Activated naive CD8-positive, alpha-beta T cell treated with anti-CD3 and anti-CD28 coated beads, Interleukin-2, amount 50 U/mL, for 16 hours (primary cell): ENCODE data around the gene RHBDF2.
"Not testable (repeated sequence)": the region's sequence is repeated elsewhere in the genome, so short reads cannot be mapped to it uniquely, and the experiment has no call there.

Experiments used
- DNase-seq: peaks from one replicate; pipeline ENCODE4 v3.0.0-alpha.2; 2020; ENCODE audit warnings: low read depth, low spot score

The RHBDF2 gene

DNA sequence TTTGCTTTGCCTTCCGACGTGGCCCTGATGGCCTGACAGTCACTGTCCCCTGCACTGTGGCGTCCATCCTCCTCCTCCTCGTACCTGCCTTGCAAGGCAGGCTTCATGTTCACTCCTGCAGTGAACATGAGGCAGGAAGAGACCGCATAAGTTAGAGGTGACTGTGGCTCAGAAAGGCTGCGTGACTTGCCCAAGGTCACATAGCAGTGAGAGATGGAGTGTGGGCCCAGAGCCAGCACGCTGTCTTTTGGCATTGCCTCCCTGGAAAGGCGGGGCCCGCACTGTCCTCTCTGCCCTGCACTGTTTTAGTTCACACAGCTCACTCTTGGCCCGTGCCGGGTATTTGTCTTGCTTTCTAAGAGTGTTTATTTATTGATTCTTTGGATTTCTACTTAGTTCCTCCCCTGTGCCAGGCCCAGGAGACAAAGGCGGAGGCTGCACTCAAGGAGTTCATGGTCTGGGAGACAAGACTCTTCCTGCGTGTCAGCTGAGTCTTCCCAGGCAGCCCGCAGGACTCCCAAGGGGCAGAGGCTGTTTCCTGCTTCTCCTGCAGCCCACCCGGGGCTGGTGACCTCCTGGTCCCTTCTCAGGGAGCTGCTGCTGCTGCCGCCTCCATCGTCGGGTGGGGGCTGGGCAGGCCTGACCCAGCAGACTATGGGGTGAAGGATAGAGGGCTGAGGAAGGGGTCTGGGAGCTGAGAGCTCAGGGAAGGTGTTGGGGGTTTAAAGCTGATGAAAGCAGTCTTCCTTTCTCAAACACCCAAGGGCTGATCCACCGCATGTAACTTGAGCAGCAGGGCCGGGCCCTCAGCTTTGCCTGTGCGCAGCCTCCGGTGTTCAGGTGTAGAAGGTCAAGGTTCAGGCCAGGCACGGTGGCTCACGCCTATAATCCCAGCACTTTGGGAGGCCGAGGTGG, 23.6 kb upstream of the RHBDF2 start:
- DNase-seq, result no peak

DNA sequence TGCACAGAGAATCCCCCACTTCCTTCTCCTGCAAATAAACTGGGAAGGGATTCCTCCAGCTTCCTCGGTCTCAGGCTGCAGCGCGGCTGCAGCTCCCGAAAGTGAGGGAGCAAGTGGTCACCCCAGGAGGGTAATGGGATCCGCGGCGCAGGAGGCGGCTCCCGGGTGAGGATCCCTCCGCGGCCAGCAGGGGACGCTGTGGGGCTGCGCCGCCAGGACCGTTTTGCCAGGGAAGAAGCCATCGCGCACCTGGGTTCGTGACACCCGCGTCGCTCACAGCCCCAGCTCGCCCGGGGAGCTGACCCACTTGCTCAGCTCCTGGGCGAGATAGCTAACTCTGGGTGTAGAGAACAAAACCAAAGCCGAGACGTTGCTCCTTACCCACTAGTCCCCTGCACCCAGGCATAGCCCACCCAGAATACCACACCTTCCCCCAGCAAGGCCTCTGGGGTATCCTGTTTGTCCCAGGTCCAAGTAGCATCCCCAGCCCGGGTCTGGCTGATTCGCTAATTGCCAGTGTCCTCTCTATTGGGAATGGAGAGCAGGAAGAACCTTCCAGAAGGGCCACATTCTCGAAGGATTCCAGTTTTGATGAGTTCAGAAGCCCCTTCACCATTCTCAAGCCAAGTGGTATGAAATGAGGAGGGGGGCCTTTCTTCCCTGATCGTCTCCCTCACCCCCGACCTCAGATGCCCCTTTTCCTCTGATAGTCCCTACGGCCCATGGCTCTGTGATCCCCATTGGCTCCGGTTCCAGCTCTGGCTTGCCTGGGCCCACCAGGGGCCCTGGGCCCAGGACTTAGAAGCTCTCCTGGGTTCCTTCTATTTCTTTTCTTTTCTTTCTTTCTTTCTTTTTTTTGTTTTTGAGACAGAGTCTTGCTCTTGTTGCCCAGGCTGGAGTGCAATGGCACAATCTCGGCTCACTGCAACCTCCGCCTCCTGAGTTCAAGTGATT, 22.1 kb upstream of the RHBDF2 start:
- DNase-seq, result peak; percentile 54

DNA sequence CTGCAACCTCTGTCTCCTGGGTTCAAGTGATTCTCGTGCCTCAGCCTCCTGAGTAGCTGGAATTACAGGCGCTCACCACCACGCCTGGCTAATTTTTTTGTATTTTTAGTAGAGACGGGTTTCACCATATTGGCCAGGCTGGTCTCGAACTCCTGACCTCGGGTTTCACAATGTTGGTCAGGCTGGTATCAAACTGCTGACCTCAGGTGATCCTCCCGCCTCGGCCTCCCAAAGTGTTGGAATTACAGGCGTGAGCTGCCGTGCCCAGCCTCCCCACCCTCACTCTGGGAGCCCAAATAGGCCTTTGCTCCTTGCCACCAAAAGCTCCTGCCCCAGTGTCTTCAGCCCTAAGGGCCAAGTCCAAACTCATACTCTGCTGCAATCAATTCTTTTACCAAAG, 20.5 kb upstream of the RHBDF2 start:
- not testable (repeated sequence) for DNase-seq

DNA sequence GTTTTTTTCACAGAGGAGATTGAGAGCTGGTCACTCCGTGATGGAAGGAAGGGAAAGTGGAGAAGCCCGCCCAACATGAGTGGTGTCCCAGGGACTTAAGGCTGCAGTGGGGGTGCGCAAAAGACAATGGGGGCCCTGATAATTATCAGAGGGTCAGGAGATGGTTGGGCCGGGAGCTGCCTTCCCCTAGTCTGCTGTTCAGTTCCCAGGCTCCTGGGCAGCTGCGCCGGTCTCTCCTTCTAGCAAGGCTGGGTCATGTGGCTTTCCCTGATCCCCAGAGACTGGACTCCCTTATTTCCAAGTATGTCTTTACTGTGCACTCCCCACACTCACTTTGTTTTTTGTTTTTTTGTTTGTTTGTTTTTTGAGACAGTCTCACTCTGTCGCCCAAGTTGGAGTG, 20.0 kb upstream of the RHBDF2 start:
- DNase-seq, result no peak

DNA sequence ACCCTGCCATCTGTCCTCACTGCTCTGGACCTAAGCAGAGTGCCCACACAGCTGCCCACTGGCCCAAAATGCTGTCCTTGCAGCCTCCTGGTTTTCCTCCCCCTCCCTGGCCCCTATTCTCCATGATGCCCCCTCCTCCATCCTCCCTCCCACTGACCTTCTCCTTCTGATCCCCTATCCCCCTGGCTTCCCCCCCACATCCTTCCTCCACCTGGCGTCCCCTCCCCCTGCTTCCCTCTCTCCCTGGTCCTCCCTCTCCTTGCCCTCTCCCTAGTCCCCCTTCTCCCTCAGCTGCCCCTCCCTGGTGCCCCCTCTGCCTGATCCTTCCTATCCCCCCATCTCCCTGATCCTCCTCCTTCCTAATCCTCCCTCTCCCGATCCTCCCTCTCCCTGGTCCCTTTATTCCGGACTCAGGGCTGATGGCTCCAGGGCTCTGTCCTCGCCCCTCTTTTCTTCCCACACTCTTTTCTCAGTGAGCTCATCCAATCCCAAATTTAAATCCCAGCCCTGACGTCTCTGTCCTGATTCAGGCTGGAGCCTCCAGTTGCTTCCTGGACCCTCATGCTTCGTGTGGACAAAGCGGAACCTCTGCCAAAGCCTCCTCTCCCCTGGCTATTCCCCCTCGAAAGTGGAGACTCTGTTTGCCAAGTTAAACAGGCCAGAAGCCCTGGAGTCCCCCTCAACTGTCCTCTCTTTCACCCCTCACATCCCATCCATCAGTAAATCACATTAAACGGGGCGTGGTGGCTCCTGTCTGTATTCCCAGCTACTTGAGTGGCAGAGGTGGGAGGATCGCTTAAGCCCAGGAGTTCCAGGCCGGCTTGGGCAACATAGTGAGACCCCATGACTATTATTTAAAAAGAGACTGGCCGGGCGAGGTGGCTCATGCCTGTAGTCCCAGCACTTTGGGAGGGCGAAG, 18.1 kb upstream of the RHBDF2 start:
- DNase-seq, result no peak

DNA sequence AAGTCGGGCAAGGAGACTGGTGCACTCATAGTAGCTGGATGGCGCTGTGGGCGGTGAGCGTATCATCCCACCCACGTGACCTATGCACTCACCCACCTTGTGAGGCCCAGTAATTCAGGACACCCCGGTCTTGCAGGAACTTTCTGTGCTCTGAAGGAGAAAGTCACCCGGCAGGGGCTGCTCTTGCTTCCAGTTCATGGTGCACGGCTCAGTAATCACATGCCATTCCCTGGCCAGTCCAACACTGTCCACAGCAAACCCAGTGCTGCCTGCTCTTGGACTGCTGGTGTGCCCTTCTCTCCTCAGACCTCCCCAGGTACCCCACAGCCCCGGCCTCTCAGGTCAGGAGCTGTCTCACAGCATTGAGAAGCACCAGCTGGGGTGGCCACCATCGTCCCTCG, 16.4 kb upstream of the RHBDF2 start:
- DNase-seq, result no peak

DNA sequence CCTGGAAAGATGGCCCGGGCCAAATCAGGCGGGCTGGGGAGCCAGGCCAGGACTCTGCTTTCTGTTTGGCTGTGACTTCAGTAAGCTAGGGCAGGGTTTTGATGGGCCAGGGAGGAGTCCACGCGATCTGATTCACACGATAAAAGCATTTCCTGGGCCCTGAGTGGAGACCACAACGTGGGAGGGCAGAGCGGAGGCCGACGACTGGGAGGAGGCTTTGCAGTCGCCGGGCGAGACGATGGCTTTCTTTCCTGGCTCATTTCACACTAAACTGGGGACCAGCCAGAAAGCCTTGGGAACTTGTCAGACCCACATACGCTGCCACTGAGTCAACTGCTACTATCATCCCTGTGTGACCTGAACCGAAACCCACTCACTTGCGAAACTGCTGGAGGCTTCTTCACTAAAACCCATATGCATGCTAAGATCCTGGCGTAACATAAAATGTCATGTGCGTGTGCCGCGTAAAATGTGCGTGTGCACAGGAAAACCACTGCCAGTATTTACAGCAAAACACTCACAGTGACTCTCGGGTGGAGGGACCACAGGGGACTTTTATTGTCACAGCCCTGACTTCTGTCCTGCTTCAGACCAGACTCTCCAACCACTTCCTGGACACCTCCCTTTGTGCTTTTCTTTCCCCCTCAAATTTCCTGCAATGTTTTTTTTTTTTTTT, 14.2 kb upstream of the RHBDF2 start:
- peak; percentile 47 for DNase-seq

DNA sequence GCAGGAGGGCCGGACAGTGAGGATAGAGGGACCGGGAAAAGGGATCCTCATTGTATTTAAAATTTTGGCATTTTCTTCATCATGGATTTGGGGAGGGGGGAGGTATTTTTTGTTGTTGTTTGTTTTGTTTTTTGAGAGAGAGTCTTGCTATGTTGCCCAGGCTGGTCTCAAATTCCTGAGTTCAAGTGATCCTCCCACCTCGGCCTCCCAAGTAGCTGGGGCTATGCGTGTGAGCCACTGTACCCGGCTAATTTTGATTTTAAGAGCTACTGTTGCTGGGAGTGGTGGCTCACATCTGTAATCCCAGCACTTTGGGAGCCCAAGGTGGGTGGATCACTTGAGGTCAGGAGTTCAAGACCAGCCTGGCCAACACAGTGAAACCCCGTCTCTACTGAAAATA, 13.1 kb upstream of the RHBDF2 start:
- not testable (repeated sequence) for DNase-seq

DNA sequence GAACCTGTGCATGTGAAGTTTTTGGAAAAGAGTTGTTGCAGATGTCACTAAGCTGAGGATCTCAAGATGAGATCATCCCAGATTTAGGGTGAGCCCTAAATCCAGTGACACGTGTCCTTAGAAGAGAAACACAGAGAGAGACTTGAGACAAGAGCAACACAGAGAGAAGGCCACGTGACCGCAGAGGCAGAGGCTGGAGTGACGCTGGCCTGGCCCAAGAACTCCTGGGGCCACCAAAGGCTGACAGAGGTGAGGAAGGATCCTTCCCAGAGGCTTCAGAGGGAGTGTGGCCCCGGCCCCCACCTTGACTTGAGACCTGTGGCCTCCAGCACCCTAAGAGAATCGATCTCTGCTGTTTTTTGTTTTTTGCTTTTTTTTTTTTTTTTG, 12.1 kb upstream of the RHBDF2 start:
- no peak for DNase-seq

DNA sequence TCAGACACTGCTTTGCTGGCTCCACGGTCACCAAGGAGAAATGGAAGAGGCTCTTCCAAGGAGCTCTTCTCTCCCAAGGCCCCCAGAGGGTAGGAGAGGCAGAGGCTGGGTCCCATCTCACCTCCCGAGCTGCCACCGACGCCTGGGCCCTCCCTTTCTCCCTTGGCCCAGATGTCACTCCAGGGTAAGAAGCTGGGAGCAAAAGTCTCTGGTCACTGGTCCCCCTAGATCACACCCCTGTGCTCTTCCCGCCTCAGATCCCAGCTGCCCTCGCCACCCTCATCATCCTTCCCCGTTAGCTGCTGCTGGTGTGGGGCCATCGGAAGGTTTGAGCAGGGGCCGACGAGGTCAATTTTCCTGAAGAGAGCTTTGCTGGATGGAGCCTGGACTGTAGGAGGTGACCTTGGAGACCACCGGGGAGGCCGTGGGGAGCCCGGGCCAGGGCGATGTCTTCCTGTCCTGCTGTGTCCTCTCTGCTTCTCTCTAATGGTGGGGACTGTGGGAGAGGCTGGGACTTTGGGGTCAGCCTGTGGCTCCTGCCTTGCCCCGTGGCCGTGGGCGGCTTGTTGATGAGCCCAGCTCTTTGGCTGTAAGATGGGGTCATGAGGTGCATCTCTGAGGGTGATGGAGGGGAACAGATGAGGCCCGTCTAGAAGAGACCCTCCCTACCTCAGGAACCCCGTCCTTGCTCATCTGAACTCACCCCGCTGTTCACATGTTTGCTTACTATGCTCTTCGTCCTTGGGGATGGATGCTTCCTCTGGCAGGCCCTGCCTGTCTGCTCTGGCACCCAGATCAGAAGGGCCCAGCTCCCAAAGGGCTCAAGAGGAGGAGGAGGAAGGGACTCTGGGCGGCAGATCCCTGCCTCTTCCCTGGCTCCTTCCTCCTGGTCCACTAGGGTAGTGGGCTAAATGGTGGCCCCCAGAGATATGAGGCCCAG, 11.4 kb upstream of the RHBDF2 start:
- DNase-seq, result no peak

DNA sequence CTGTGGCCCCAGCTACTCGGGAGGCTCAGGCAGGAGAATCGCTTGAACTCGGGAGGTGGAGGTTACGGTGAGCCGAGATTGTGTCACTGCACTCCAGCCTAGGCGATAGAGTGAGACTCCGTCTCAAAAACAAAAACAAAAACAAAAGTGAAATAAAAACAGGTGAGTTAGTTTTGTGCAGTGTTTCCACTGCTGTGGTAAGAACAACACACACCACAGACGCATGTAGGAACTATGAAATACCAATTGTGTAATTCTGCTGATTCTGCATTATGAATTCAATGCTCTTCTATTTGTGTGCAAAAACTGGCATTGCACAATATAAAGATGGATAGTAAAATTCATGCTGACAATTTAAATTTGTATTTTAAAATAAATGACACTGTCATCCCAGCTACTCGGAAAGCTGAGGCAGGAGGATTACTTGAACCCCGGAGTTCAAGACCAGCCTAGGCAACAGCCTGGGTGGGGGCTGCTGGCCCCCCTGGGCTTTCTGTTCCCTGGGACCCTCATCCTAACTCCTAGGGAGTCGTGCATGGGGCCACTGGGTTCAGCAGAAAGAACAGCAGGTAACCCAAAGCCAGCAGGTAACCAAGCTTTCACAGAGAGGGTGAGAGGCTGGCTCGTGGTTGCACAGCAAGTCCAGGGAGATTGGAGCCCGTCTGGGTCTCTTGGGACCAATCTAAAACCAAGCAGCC, 10.6 kb upstream of the RHBDF2 start:
- DNase-seq, result no peak

DNA sequence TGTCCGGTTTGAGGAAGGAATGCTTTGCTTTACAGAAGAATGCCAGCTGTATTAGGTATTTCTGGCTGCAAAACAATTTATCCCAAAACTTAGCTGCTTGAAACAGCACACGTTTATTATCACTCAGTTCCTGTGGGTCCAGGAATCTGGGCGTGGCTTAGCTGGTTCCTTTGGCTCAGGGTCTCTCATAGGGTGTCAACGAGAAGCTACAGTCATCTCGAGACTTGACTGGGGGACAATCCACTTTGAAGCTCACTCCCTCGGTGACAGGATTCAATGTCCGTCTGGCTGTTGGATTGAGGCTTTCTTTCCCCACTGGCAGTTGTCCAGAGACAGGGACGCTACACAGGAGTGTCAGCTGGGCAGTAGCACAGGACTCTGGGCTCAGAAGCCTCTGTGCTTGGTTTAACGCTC, 9.6 kb upstream of the RHBDF2 start:
- DNase-seq, result no peak

DNA sequence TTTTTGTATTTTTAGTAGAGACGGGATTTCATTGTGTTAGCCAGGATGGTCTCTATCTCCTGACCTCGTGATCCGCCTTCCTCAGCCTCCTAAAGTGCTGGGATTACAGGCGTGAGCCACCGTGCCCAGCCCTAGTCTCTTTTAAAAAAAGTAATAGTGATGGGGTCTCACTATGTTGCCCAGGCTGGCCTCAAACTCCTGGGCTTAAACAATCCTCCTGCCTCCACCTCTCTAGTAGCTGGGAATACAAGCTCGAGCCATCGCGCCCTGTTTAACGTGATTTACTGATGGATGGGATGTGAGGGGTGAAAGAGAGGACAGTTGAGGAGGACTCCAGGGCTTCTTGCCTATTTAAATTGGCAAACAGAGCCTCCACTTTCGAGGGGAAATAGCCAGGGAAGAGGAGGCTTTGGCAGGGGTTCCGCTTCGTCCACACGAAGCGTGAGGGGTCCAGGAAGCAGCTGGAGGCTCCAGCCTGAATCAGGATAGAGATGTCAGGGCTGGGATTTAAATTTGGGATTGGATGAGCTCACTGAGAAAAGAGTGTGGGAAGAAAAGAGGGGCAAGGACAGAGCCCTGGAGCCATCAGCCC, 7.3 kb upstream of the RHBDF2 start:
- DNase-seq, result not testable (repeated sequence)

DNA sequence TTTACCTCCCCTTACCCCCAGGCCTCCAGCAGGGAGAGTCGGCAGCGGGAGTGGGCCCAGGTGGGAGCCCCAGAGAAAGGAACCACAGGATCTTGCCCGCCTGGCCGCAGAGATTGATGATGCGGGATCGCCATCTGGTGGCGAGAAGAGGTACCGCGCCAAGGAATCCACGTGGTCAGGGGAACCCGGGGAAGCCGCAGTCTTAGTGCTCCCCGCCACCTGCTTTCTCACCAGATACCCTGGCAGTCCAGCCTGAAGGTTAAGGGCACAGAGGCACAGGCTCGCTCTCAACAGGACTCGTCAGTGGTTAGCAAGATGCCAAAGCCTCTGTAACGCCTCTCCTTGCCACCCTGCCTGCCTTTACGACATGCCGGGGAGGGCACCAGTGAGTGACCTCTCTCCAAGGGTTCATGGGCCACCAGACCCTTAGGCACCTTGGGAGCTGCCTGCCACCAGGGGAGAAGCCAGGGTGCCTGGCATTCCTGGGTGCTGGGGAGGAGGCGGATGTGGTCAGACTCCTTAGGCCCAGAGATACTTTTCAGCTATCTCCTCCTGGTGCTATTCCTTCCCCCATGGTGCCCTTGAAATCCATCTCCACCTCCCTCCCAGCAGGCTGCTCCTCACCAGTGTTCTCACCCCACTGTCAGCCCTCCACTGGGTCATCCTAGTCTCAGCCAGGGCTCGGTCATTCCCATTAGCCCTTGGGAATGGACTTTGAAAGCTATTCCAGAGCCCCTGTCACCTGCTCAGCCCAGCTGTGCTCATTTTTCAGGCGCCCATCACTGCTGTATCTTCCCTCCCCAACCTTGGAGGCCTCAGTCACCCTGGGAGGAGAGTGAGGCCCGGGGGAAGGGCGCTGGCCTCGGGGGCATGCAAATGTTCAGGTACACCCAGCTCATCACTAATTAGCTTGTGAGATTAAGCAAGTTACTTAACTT, 5.5 kb upstream of the RHBDF2 start:
- DNase-seq, result peak; percentile 78

DNA sequence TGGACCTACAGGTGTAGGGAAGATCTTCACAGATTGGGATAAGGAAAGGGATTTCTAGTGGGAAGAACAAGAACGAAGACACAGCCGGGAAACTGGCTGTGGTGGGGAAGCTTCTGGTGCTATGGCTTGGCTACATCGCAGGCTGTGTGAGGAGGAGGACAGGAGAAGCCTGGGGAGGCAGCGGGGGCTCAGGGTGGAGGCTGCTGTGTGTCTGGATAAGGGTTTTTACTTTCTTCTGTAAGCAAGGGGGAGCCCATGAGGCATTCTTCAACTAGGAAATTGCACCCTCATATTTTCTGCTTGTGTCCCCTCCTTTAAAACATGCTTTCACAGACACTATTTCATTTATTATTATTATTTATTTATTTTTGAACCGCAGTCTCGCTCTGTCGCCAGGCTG, 2.9 kb upstream of the RHBDF2 start:
- no peak for DNase-seq

DNA sequence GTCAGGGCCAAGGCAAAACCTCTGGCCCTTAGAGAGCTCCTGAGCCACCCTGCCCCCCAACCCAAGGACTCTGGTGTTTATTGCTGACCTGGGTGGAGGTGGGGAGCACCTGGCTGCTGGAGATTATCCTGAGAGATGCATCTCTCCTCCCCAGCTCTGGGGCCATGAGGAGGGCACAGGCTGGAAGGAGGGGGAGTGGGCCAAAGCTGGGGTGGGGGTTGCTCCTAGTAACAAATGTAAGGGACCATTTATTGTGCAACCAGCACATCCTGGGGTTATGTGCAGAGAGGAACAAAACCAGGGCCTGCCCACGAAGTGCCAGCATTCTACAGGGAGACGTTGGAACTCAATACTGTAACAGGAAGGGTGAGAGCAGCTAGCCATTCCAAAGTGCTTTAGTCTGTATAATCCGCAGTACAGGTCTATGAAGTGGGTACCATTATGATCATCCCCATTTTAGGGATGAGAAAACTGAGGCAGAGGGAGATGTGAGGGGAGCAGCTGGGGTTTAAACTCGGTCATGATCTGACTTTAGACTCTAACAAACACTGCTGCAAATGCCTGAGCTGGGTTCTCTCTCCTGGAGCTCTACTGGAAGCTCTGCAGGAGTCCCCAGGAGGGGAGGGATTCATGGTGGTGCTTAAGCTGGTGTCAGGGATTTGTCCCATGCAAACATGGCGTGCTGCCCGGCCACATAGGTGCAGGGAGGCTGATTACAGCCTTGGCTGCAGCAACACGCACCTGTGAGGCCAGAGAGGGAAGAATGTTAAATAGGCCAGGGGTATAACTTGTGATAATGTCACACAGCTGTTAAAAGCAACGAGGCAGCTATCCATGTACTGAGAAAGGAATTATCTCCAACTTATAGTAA, 1.4 kb upstream of the RHBDF2 start:
- no peak for DNase-seq
